Keratinocyte (primary cell): ENCODE measurements around the gene BRCA1. TPM values are rescaled to one million over a fixed set of nuclear protein-coding genes. Genes with fewer than 3 reads are reported as not detected.

ENCODE experiments used
- DNase-seq: peaks from one replicate; pipeline ENCODE4 v3.0.0-alpha.2; 2011; ENCODE audit warnings: low read depth, missing footprints, low spot score
- FAIRE-seq: peaks from 2 replicates; lab custom pipeline; 2011; peaks lifted over from hg19 to GRCh38; lab: Jason Lieb, UNC
- H2AFZ ChIP-seq: 2 replicates; pipeline ENCODE4 v1.6.0; 2012; ENCODE audit warnings: low read length, control low read depth, inconsistent platforms; ENCODE audit not compliant: control insufficient read depth
- H3K27ac ChIP-seq: 2 replicates; pipeline ENCODE4 v1.5.1; 2011; ENCODE audit warnings: low read length; ENCODE audit not compliant: control insufficient read depth, insufficient read depth
- H3K27me3 ChIP-seq: 3 replicates; pipeline ENCODE4 v1.6.0; 2011; ENCODE audit warnings: low read length; ENCODE audit not compliant: control insufficient read depth, insufficient read depth; ENCODE audit errors: extremely low read depth
- H3K36me3 ChIP-seq, 2 experiments: 2 replicates in 1 of 2; 3 replicates in 1 of 2; pipeline ENCODE4 v1.5.1; 2011; ENCODE audit warnings: low read length in 2 of 2, mild to moderate bottlenecking in 1 of 2; ENCODE audit not compliant: control insufficient read depth in 2 of 2, insufficient read depth in 2 of 2; ENCODE audit errors: extremely low read depth in 1 of 2
- H3K4me1 ChIP-seq: 3 replicates; pipeline ENCODE4 v1.5.1; 2011; ENCODE audit warnings: low read length; ENCODE audit not compliant: control insufficient read depth, insufficient read depth; ENCODE audit errors: extremely low read depth
- H3K4me2 ChIP-seq: 3 replicates; pipeline ENCODE4 v1.6.0; 2011; ENCODE audit warnings: low read depth, low read length; ENCODE audit not compliant: control insufficient read depth, insufficient read depth; ENCODE audit errors: extremely low read depth
- H3K4me3 ChIP-seq, 3 experiments: fragments of 200-600 bp in 1 of 3; sonication (generic) in 1 of 3; 2 replicates in 2 of 3; 3 replicates in 1 of 3; pipeline ENCODE4 v1.5.1; 2011 to 2016; ENCODE audit warnings: low read length in 3 of 3, mild to moderate bottlenecking in 3 of 3, control low read depth in 2 of 3, inconsistent platforms in 1 of 3, low read depth in 1 of 3, mixed read lengths in 1 of 3, mixed run types in 1 of 3, moderate library complexity in 1 of 3; ENCODE audit not compliant: control insufficient read depth in 2 of 3, insufficient read depth in 2 of 3; ENCODE audit errors: extremely low read depth in 1 of 3
- H3K79me2 ChIP-seq: 2 replicates; pipeline ENCODE4 v1.6.0; 2012; ENCODE audit warnings: low read length; ENCODE audit not compliant: control insufficient read depth, insufficient read depth
- H3K9ac ChIP-seq: 3 replicates; pipeline ENCODE4 v1.6.0; 2011; ENCODE audit warnings: low read length; ENCODE audit not compliant: control insufficient read depth, insufficient read depth; ENCODE audit errors: extremely low read depth
- H3K9me1 ChIP-seq: 3 replicates; pipeline ENCODE4 v1.6.0; 2011; ENCODE audit warnings: low read length; ENCODE audit not compliant: control insufficient read depth, insufficient read depth; ENCODE audit errors: extremely low read depth
- H3K9me3 ChIP-seq: 2 replicates; pipeline ENCODE4 v1.5.1; 2012; ENCODE audit warnings: low read depth, low read length; ENCODE audit not compliant: control insufficient read depth
- H4K20me1 ChIP-seq: 3 replicates; pipeline ENCODE4 v1.6.0; 2011; ENCODE audit warnings: low read length; ENCODE audit not compliant: control insufficient read depth, insufficient read depth; ENCODE audit errors: extremely low read depth
- EZH2 ChIP-seq: IDR thresholded peaks from one replicate; pipeline ENCODE4 v1.6.1; 2012; ENCODE audit warnings: inconsistent platforms, mild to moderate bottlenecking, low read length, moderate library complexity
- dilution Hi-C: fragments of 300-500 bp; cut with MboI; formaldehyde crosslinking; loops from one replicate; pipeline ENCODE4 v1.7.0; 2020; ENCODE audit warnings: low sequenced_read_pairs; ENCODE audit not compliant: extremely low pct_ligation_motif_present
- polyA plus RNA-seq, 5 experiments: library from polyadenylated mRNA; depleted of rRNA in 3 of 5; stranded (reverse) in 3 of 5; stranded (forward) in 1 of 5; unstranded in 1 of 5; fragments of >200 nt; gene quantifications; 1 replicate in 1 of 5; 2 replicates in 3 of 5; 3 replicates in 1 of 5; pipeline versions ENCODE4 v1.2.1 to v1.2.3, GENCODE V29; 2011 to 2012; ENCODE audit warnings: missing spikeins in 2 of 5, low read depth in 1 of 5, low replicate concordance in 1 of 5
- small RNA-seq, 3 experiments: library from RNA; depleted of rRNA; stranded (forward); fragments of <200 nt; gene quantifications; one replicate each; pipeline ENCODE3, GENCODE V24; 2012; ENCODE audit warnings: low read depth in 3 of 3, low replicate concordance in 1 of 3; ENCODE audit not compliant: insufficient read length in 3 of 3
- TF ChIP-seq, protein P1 (sequence below), 3 experiments: IDR thresholded peaks in 1 of 3; conservative IDR thresholded peaks in 1 of 3; optimal IDR thresholded peaks in 1 of 3; 2 replicates in 2 of 3; 3 replicates in 1 of 3; pipeline versions ENCODE3 to v1.5.1; 2011; ENCODE audit warnings: low read length in 3 of 3, mild to moderate bottlenecking in 3 of 3, moderate library complexity in 2 of 3, control low read depth in 1 of 3, inconsistent platforms in 1 of 3; ENCODE audit not compliant: insufficient read depth in 2 of 3; ENCODE audit errors: extremely low read depth in 1 of 3

BRCA1 gene
- polyA plus RNA-seq, 1 donor (not counting 4 experiments of a cell fraction or from before 2014, with no cell fraction given), result 17.2 TPM

DNA sequence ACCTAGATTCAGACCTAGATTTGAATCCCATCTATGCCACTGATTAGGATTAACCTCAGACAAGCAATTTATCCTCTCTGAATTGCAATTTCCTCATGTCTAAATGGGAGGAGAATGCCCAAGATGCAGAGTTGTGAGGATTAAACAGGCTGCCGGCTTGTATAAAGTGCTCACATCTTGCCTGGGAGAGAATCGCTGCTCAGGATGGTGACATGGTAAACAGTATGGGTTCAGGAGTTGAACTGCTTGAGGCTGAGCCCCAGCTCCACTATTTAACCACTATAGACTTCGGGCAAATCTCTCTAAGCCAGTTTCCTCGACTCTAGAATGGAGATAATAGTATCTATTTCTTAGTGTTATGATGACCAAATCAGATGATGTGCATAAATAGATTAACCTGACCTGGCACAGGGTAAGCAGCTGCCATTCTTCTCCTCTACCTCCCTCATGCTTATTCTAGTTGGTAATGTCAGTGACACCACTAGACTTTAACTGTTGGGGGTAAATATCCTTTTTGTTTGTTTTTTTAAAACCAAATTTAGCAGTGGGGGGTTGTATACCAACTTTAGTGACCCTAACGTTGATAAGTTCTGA is 127.7 kb downstream of the BRCA1 start:
- Histone ChIP-seq H3K4me1 (peaks cover 23% of the 10 kb centered on the region), H3K27ac (peak overlapping the region; percentile 12), H3K27me3 (no peaks in the 10 kb centered on the region), H3K36me3 (peaks cover 19 to 38% of the 10 kb centered on the region in 2 experiments), H3K9ac (peak overlapping the region; percentile 43), H3K9me1 (no peaks in the 10 kb centered on the region), H3K4me3 (peak overlapping the region in 1 of 3 experiments; percentile 52), H2AFZ (peak overlapping the region; percentile 54), H3K79me2 (peaks cover 27% of the 10 kb centered on the region), H3K9me3 (no peaks in the 10 kb centered on the region), H3K4me2 (peak overlapping the region; percentile 71), H4K20me1 (no peaks in the 10 kb centered on the region)
- FAIRE-seq (no peak), DNase-seq (no peak)
- dilution Hi-C loops, result no loop called here
- TF ChIP-seq, protein P1, sequence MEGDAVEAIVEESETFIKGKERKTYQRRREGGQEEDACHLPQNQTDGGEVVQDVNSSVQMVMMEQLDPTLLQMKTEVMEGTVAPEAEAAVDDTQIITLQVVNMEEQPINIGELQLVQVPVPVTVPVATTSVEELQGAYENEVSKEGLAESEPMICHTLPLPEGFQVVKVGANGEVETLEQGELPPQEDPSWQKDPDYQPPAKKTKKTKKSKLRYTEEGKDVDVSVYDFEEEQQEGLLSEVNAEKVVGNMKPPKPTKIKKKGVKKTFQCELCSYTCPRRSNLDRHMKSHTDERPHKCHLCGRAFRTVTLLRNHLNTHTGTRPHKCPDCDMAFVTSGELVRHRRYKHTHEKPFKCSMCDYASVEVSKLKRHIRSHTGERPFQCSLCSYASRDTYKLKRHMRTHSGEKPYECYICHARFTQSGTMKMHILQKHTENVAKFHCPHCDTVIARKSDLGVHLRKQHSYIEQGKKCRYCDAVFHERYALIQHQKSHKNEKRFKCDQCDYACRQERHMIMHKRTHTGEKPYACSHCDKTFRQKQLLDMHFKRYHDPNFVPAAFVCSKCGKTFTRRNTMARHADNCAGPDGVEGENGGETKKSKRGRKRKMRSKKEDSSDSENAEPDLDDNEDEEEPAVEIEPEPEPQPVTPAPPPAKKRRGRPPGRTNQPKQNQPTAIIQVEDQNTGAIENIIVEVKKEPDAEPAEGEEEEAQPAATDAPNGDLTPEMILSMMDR (optimal IDR thresholded peaks at IDR 0.05 in 1 of 3, IDR thresholded peaks at IDR 0.05 in 1 of 3, conservative IDR thresholded peaks at IDR 0.05 in 1 of 3; ENCODE audit: extremely low read depth in 1 of 3, insufficient read depth in 2 of 3, low read length in 3 of 3), result no peak
- no peak for TF ChIP-seq EZH2

Small RNA genes within 50 kb of the gene (small RNA-seq; reads per million reads assigned to genes)
- gene AC060780.2 (0 to 0.25 (median 0) reads per million in 3 experiments), gene AC060780.3 (0 reads per million in 3 experiments), gene AC135721.1 (0 reads per million in 3 experiments)

Other genes with a start within 250 kb of the BRCA1 start
- gene G6PC1, start 224.6 kb downstream of the BRCA1 start, polyA plus RNA-seq, result not detected in 3 replicates
- gene AARSD1, start 160.9 kb downstream of the BRCA1 start, polyA plus RNA-seq, result 38.5 to 49.3 TPM (median 45.0 TPM) in 3 replicates
- gene PTGES3L, start 145.3 kb downstream of the BRCA1 start, polyA plus RNA-seq, result 0.19 to 0.44 TPM (median 0.37 TPM) in 3 replicates
- 10.8 to 12.8 TPM (median 11.1 TPM) in 3 replicates for gene RUNDC1, start 144.8 kb downstream of the BRCA1 start, polyA plus RNA-seq
- 4,091 to 7,614 TPM (median 7,074 TPM) in 3 replicates for gene RPL27, start 126.9 kb downstream of the BRCA1 start, polyA plus RNA-seq
- 22.0 to 34.8 TPM (median 27.6 TPM) in 3 replicates for gene IFI35, start 118.6 kb downstream of the BRCA1 start, polyA plus RNA-seq
- 151 to 186 TPM (median 183 TPM) in 3 replicates for gene VAT1, start 103.0 kb downstream of the BRCA1 start, polyA plus RNA-seq
- gene RND2, start 100.1 kb downstream of the BRCA1 start, polyA plus RNA-seq, result 0.12 to 0.20 TPM (median 0.15 TPM) in 3 replicates
- 65.7 to 70.8 TPM (median 67.7 TPM) in 3 replicates for gene NBR1, start 45.9 kb upstream of the BRCA1 start, polyA plus RNA-seq
- 0.93 to 1.9 TPM (median 1.1 TPM) in 3 replicates for gene TMEM106A, start 86.5 kb upstream of the BRCA1 start, polyA plus RNA-seq
- gene CCDC200, start 103.3 kb upstream of the BRCA1 start, polyA plus RNA-seq, result not detected in 3 replicates
- gene RNU2-1, start 108.6 kb upstream of the BRCA1 start, polyA plus RNA-seq, result not detected in 3 replicates